Thoracic aorta (tissue), 2 donors: ENCODE data around the gene HSD17B14. TPM values are rescaled to one million over a fixed set of nuclear protein-coding genes. Genes with fewer than 3 reads are reported as not detected.
"Not testable (repeated sequence)": the region's sequence is repeated elsewhere in the genome, so short reads cannot be mapped to it uniquely, and the experiment has no call there.

Source experiments
- ATAC-seq: fragments of 150-250 bp; one replicate; pipeline ENCODE4 v1.8.0; 2017; ENCODE audit warnings: low read depth; ENCODE audit not compliant: insufficient number of reproducible peaks, low FRiP score
- DNase-seq: peaks from one replicate; pipeline ENCODE4 v3.0.0-alpha.2; 2020; ENCODE audit warnings: low spot score
- H3K27ac ChIP-seq, 2 donors: fragments of 200-600 bp; sonication (generic); 1 replicate in 1 of 2; 2 replicates in 1 of 2; pipeline ENCODE4 v1.5.1; 2016; ENCODE audit warnings: mild to moderate bottlenecking in 2 of 2, moderate library complexity in 2 of 2
- H3K27me3 ChIP-seq: fragments of 200-600 bp; sonication (generic); replicated peaks from 2 replicates; pipeline ENCODE4 v1.6.0; 2016; ENCODE audit warnings: mild to moderate bottlenecking; ENCODE audit not compliant: insufficient read depth
- H3K36me3 ChIP-seq: fragments of 200-600 bp; sonication (generic); one replicate; pipeline ENCODE4 v1.5.1; 2016
- H3K4me1 ChIP-seq, 2 donors: fragments of 200-600 bp; sonication (generic); 1 replicate in 1 of 2; 2 replicates in 1 of 2; pipeline versions ENCODE4 v1.5.1 to v1.6.0; 2016; ENCODE audit warnings: low read depth in 2 of 2, mild to moderate bottlenecking in 1 of 2; ENCODE audit not compliant: control insufficient read depth in 1 of 2
- H3K4me3 ChIP-seq: fragments of 200-600 bp; sonication (generic); 2 replicates; pipeline ENCODE4 v1.5.1; 2016; ENCODE audit warnings: mild to moderate bottlenecking
- H3K9me3 ChIP-seq: fragments of 200-600 bp; sonication (generic); 2 replicates; pipeline ENCODE4 v1.5.1; 2016
- total RNA-seq, 2 donors: library from RNA; depleted of rRNA; stranded (reverse); fragments of >200 nt; gene quantifications; one replicate each; pipeline versions ENCODE4 v1.1.0 to v1.2.3, GENCODE V29; 2016
- TF ChIP-seq, protein P1 (sequence below): fragments of 200-600 bp; sonication (generic); IDR thresholded peaks from one replicate; pipeline ENCODE4 v1.5.1; 2019; ENCODE audit warnings: antibody characterized with exemption

The HSD17B14 gene
- total RNA-seq, 2 donors from 2014 or later: 10.2 to 16.8 TPM

DNA sequence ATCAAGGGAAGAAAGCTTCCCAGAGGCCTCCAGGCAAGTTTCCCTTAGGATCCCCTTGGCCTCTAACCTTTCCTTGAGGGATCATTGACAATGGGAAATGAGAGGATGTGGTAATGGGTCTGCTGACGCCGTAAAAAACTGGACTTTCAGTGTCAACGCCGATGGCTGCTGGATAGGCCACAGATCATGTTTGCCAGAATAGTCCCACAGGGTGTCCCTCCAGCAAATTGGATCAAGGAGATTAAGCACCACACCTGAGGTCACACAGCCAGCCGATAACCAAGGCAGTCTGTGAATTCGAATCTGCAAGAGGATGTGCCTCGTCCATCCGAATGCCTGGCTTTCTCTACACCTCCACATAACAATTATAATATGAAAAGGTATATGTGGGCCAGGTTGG is 43.0 kb downstream of the HSD17B14 start:
- H3K4me1 ChIP-seq: peaks cover 7 to 16% of the 10 kb centered on the region in 2 donors
- no peaks in the 10 kb centered on the region for H3K27me3 ChIP-seq
- no peak overlapping the region for H3K4me3 ChIP-seq
- no peaks in the 10 kb centered on the region for H3K36me3 ChIP-seq
- DNase-seq: no peak
- H3K9me3 ChIP-seq: no peaks in the 10 kb centered on the region
- ATAC-seq: no peak
- H3K27ac ChIP-seq: no peak overlapping the region
- TF ChIP-seq, protein P1, sequence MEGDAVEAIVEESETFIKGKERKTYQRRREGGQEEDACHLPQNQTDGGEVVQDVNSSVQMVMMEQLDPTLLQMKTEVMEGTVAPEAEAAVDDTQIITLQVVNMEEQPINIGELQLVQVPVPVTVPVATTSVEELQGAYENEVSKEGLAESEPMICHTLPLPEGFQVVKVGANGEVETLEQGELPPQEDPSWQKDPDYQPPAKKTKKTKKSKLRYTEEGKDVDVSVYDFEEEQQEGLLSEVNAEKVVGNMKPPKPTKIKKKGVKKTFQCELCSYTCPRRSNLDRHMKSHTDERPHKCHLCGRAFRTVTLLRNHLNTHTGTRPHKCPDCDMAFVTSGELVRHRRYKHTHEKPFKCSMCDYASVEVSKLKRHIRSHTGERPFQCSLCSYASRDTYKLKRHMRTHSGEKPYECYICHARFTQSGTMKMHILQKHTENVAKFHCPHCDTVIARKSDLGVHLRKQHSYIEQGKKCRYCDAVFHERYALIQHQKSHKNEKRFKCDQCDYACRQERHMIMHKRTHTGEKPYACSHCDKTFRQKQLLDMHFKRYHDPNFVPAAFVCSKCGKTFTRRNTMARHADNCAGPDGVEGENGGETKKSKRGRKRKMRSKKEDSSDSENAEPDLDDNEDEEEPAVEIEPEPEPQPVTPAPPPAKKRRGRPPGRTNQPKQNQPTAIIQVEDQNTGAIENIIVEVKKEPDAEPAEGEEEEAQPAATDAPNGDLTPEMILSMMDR: no peak

DNA sequence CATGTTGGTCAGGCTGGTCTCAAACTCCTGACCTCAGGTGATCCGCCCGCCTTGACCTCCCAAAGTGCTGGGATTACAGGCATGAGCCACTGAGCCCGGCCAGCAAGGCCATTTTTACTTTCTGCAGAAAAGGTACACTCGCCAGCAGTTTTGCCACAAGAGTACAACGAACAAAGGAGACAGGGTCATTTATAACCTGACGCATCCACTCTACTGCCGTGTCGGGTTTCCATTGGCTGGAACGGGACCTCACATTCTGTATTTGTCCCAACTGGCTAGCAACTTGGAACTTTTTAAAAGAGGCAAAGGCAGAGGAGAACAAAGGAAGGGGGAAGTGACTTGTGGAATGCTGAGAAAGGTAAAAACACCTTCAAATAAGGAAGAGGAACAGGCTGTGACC is 49.0 kb downstream of the HSD17B14 start:
- H3K4me3 ChIP-seq, DNase-seq, ATAC-seq, H3K36me3 ChIP-seq, H3K9me3 ChIP-seq, H3K27me3 ChIP-seq, H3K4me1 ChIP-seq, H3K27ac ChIP-seq: not testable (repeated sequence)

DNA sequence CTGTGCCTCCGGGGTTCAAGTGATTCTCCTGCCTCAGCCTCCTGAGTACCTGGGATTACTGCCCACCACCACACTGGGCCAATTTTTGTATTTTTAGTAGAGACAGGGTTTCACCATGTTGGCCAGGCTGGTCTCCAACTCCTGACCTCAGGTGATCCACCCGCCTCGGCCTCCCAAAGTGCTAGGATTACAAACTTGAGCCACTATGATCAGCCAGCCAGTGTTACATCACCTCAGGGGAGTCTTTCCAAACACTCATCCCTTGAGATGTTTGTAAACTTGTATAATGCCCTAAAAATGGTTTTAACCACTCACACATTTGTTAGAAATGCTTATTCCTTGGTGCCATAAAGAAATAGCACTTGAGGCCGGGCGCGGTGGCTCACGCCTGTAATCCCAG is 49.9 kb downstream of the HSD17B14 start:
- H3K4me1 ChIP-seq, ATAC-seq, H3K4me3 ChIP-seq, H3K9me3 ChIP-seq, H3K36me3 ChIP-seq, H3K27me3 ChIP-seq, DNase-seq, H3K27ac ChIP-seq: not testable (repeated sequence)

DNA sequence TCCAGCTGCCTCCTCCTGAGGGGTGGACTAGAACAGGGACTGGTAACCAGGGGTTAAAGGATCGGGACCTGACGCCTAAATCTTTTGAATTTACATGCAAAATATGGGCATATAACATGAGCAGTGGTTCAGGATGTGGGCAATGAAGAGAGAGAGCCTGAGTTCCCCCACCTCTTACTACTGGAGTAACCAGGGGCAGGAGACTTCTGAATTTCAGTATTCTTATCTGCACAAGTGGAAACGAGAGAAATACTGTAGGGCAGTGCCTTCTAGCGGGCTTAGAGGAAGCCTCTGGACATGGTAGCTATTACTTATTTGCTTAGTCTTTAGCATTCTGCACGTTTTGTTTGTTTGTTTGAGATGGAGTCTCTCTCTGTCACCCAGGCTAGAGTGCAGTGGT is 51.8 kb downstream of the HSD17B14 start:
- Histone ChIP-seq H3K4me3 (no peak overlapping the region), H3K27ac (no peak overlapping the region), H3K9me3 (no peaks in the 10 kb centered on the region), H3K36me3 (no peaks in the 10 kb centered on the region), H3K27me3 (no peaks in the 10 kb centered on the region), H3K4me1 (no peaks in the 10 kb centered on the region)
- TF ChIP-seq, protein P1: no peak
- no peak for DNase-seq
- ATAC-seq: no peak

DNA sequence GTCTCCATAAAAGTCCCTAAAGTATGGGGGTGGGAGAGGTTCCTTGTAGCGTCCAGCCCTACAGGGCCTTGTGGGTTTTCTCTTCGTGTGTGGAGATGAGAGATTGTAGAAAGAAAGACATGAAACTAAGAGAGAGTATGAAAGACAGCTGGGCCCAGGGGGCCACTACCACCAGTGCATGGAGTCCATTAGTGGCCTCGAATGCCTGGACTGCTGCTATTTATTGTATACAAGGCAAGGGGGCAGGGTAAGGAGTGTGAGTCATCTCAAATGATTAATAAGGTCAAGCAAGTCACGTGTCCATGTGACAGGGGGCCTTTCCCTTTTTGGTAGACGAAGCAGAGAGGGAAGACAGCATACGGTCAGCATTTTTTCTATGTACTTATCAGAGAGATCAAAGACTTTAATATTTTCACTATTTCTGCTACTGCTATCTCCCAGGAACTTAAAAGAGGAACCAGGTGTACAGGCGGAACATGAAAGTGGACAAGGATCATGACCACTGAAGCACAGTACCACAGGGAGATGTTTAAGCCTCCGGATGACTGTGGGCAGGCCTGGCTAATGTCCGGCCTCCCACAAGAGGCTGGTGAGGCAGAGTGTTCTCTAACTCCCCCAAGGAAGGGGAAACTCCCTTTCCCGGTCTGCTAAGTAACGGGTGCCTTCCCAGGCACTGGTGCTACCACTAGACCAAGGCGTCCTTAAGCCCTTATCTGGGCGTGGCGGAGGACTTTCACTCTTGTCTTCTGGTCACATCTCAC is 55.5 kb downstream of the HSD17B14 start:
- peak overlapping the region in 1 of 2 donors; percentile 1 for H3K27ac ChIP-seq
- no peaks in the 10 kb centered on the region for H3K4me1 ChIP-seq
- no peak for ATAC-seq
- H3K4me3 ChIP-seq: no peak overlapping the region
- no peaks in the 10 kb centered on the region for H3K9me3 ChIP-seq
- H3K27me3 ChIP-seq: no peaks in the 10 kb centered on the region
- TF ChIP-seq, protein P1: no peak
- H3K36me3 ChIP-seq: no peaks in the 10 kb centered on the region
- DNase-seq: no peak

DNA sequence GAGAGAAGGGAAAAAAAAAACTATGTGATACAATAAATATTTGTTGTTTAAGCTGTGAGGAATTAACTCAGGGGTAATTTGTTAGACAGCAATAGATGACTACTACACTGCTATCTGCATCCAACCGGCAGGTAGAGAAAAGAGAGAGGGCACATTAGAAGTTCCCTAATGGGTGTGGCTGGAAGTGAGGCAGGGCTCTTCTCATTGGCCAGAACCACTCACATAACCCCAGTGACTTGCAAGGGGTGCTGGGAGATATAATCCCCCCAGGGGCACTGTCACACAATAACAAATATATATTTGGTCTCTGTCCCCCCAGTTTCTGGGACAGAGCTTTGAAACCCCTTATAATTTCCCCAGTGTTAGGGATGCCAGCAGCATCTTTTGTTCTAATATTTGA is 56.7 kb downstream of the HSD17B14 start:
- Histone ChIP-seq H3K27ac (no peak overlapping the region), H3K36me3 (no peaks in the 10 kb centered on the region), H3K4me1 (no peaks in the 10 kb centered on the region), H3K4me3 (no peak overlapping the region), H3K27me3 (no peaks in the 10 kb centered on the region), H3K9me3 (no peaks in the 10 kb centered on the region)
- DNase-seq: no peak
- TF ChIP-seq, protein P1: no peak
- no peak for ATAC-seq
